Gastrocnemius medialis (tissue), 4 donors: ENCODE measurements around the gene HMGA1. TPM values are rescaled to one million over a fixed set of nuclear protein-coding genes. Genes with fewer than 3 reads are reported as not detected.

Experiments
- ATAC-seq, 2 donors: fragments of 150-250 bp; one replicate each; pipeline ENCODE4 v1.9.1; 2016
- DNase-seq, 2 donors: peaks; one replicate each; pipeline ENCODE4 v3.0.0-alpha.2; 2019
- H3K27ac ChIP-seq, 4 donors: fragments of 200-600 bp; sonication (generic); 1 replicate in 1 of 4; 2 replicates in 3 of 4; pipeline ENCODE4 v1.5.1; 2016 to 2018; ENCODE audit warnings: mild to moderate bottlenecking in 2 of 4, moderate library complexity in 1 of 4
- H3K27me3 ChIP-seq, 3 donors: fragments of 200-600 bp; sonication (generic) in 2 of 3; 1 replicate in 1 of 3; 2 replicates in 2 of 3; pipeline versions ENCODE4 v1.5.1 to v1.6.0; 2016 to 2019; ENCODE audit warnings: mild to moderate bottlenecking in 1 of 3, moderate library complexity in 1 of 3
- H3K36me3 ChIP-seq, 2 donors: fragments of 200-600 bp; sonication (generic) in 1 of 2; one replicate each; pipeline ENCODE4 v1.5.1; 2017 to 2018
- H3K4me1 ChIP-seq, 2 donors: fragments of 200-600 bp; sonication (generic) in 1 of 2; one replicate each; pipeline ENCODE4 v1.5.1; 2016 to 2017; ENCODE audit warnings: mild to moderate bottlenecking in 2 of 2
- H3K4me3 ChIP-seq, 4 donors: fragments of 200-600 bp; sonication (generic) in 3 of 4; 1 replicate in 1 of 4; 2 replicates in 3 of 4; pipeline ENCODE4 v1.5.1; 2016 to 2019; ENCODE audit warnings: mild to moderate bottlenecking in 2 of 4
- H3K9me3 ChIP-seq, 3 donors: fragments of 200-600 bp; sonication (generic) in 2 of 3; 1 replicate in 1 of 3; 2 replicates in 2 of 3; pipeline ENCODE4 v1.5.1; 2016 to 2019
- POLR2A ChIP-seq, 2 donors: fragments of 450-650 bp; IDR thresholded peaks; one replicate each; pipeline ENCODE4 v1.6.1; 2017; ENCODE audit warnings: antibody characterized with exemption in 2 of 2, mild to moderate bottlenecking in 2 of 2, moderate library complexity in 2 of 2
- in situ Hi-C, 4 donors: fragments of 200-750 bp; cut with MboI; loops; one replicate each; pipeline versions ENCODE4 v1.15.0 to v1.8.0; 2017; ENCODE audit warnings: low sequenced_read_pairs in 4 of 4
- intact Hi-C: fragments of 100-400 bp; cut with DNase I; formaldehyde crosslinking; loops from one replicate; pipeline ENCODE4 v1.15.1; 2023; ENCODE audit warnings: low total_unique reads
- total RNA-seq, 4 donors: library from RNA; depleted of rRNA; stranded (reverse); fragments of >200 nt; gene quantifications; one replicate each; pipeline versions ENCODE4 v1.1.0 to v1.2.3, GENCODE V29; 2016
- TF ChIP-seq, protein P1 (sequence below), 5 experiments: fragments of 450-650 bp in 3 of 5; fragments of 200-600 bp in 2 of 5; sonication (generic) in 2 of 5; IDR thresholded peaks in 4 of 5; conservative IDR thresholded peaks in 1 of 5; 1 replicate in 4 of 5; 2 replicates in 1 of 5; pipeline ENCODE4 v1.5.1; 2016 to 2019; ENCODE audit warnings: antibody characterized with exemption in 5 of 5, mild to moderate bottlenecking in 3 of 5, moderate library complexity in 3 of 5

Gene HMGA1
- total RNA-seq, 4 donors from 2014 or later: 74.1 to 163 (median 154) TPM

DNA sequence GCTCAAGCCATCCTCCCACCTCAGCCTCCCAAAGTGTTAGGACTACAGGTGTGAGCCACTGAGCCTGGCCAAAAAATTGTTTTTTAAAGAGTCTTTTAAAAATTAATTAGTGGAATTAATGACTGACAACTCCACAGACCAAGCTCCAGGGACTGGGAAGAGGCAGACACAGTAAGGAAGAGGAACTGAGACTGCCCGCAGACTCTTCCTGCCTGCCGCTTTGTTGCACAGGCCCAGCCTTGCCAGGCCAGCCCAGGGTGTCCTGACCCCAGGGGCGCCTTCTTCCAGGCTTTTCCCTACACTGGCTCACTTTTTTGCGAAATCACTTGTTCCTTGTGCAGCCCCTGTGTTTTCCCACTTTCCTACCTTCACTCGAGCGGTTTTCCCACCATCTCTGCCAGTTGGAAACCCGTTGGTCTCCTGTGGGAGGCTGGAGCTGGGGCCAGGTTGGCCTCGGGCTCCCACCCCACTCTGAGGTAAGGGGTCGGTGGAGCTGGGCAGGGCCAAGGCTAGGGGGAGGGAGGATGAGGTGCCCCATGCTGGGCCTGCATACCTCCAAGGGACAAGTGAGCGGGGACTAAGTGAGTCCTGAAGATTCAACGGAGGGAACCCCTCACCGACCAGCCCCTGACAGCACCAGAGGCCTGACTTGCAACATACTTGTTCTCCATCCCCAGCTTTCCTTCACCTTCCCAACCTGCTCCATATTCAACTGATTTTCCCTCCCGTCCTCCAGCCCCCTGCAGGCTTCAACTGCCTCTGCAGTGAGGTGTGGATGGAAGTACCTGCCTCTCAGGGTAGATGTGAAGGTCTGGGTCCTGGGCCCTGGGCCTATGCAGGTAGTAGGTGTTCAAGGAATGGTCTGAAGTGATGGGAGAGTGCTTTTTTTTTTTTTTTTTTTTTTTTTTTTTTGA, 35.6 kb downstream of the HMGA1 start:
- TF ChIP-seq, protein P1, sequence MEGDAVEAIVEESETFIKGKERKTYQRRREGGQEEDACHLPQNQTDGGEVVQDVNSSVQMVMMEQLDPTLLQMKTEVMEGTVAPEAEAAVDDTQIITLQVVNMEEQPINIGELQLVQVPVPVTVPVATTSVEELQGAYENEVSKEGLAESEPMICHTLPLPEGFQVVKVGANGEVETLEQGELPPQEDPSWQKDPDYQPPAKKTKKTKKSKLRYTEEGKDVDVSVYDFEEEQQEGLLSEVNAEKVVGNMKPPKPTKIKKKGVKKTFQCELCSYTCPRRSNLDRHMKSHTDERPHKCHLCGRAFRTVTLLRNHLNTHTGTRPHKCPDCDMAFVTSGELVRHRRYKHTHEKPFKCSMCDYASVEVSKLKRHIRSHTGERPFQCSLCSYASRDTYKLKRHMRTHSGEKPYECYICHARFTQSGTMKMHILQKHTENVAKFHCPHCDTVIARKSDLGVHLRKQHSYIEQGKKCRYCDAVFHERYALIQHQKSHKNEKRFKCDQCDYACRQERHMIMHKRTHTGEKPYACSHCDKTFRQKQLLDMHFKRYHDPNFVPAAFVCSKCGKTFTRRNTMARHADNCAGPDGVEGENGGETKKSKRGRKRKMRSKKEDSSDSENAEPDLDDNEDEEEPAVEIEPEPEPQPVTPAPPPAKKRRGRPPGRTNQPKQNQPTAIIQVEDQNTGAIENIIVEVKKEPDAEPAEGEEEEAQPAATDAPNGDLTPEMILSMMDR (IDR thresholded peaks at IDR 0.05 in 4 of 5, conservative IDR thresholded peaks at IDR 0.05 in 1 of 5): no peak
- ATAC-seq (no peak), DNase-seq (no peak)
- peak overlapping the region in 2 of 4 donors; percentile 28 to 39 for H3K27ac ChIP-seq
- H3K4me3 ChIP-seq: no peak overlapping the region
- intact Hi-C loops (no loop called here), in situ Hi-C loops (loop anchor here in 1 of 4 donors (25.0 kb wide), 1 partner anchor 340 kb away; no protein-coding TSS in a partner anchor)
- H3K4me1 ChIP-seq: peaks cover 24 to 27% of the 10 kb centered on the region in 2 donors
- H3K27me3 ChIP-seq: no peaks in the 10 kb centered on the region
- no peaks in the 10 kb centered on the region for H3K9me3 ChIP-seq
- H3K36me3 ChIP-seq: no peaks in the 10 kb centered on the region

DNA sequence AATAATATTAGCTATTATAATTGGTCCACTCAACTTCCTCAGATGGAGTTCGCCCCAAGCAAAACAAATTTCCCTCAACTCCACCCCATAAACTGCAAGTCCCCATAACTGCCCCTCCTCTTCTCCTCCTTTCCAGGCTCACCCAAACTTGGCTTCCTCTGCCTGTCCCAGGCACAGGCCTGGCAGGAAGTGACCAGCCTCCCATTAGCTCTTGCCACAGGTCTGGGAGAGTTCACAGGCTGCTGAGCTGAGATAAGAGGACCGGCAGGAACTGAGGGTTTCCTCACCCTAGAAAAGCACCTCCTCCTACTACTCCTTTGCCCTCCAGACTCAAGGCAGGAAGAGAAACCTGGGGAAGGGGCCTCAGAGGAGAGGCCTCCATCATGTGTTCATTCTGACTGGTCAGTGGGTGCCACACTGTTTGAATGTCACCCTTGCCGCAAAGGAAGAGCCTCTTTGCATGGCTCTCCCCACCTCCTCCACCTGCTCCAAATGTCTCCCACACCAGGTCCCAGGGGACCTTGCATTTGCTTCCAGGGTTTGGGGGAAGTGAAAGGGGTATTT, 36.7 kb downstream of the HMGA1 start:
- in situ Hi-C loops: loop anchor here in 1 of 4 donors (25.0 kb wide), 1 partner anchor 339 kb away; no protein-coding TSS in a partner anchor
- no peak for ATAC-seq

DNA sequence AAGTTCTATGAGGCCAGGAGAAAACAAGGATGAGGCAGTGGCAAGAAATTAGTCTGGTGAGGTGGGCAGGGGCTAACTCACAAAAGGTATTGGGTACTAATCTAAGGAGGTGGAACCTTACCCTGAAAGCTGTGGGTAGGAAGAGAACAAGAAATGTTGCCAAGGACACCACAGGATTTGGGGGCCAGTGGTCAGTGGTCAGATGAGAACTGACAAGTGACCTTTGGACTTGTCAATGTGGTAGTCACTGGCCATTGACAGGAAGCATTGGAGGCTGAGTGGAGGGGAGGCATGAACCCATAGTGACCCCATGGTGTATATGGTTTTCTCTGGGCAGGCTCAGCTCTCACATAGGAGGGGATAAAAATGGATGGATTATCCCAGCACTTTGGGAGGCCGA, 37.5 kb downstream of the HMGA1 start:
- Histone ChIP-seq H3K4me3 (no peak overlapping the region), H3K9me3 (no peaks in the 10 kb centered on the region), H3K36me3 (no peaks in the 10 kb centered on the region), H3K27ac (peak overlapping the region in 3 of 4 donors; percentile 7 to 41 (median 33)), H3K27me3 (no peaks in the 10 kb centered on the region), H3K4me1 (peaks cover 40 to 44% of the 10 kb centered on the region in 2 donors)
- ATAC-seq (no peak), DNase-seq (no peak)
- intact Hi-C loops (no loop called here), in situ Hi-C loops (loop anchor here in 1 of 4 donors (25.0 kb wide), 1 partner anchor 338 kb away; no protein-coding TSS in a partner anchor)
- TF ChIP-seq, protein P1 (IDR thresholded peaks at IDR 0.05 in 4 of 5, conservative IDR thresholded peaks at IDR 0.05 in 1 of 5): no peak
- no peak for TF ChIP-seq POLR2A (IDR thresholded peaks at IDR 0.05)

More for the DNA sequence above, 36.7 kb downstream of the HMGA1 start:
- intact Hi-C loops: no loop called here
- no peaks in the 10 kb centered on the region for H3K9me3 ChIP-seq
- DNase-seq: no peak
- TF ChIP-seq, protein P1 (IDR thresholded peaks at IDR 0.05 in 4 of 5, conservative IDR thresholded peaks at IDR 0.05 in 1 of 5): no peak
- TF ChIP-seq POLR2A (IDR thresholded peaks at IDR 0.05): no peak
- no peaks in the 10 kb centered on the region for H3K27me3 ChIP-seq
- H3K4me1 ChIP-seq: peaks cover 32 to 36% of the 10 kb centered on the region in 2 donors
- H3K4me3 ChIP-seq: no peak overlapping the region
- H3K36me3 ChIP-seq: no peaks in the 10 kb centered on the region
- peak overlapping the region; percentile 7 to 55 (median 37) for H3K27ac ChIP-seq

DNA sequence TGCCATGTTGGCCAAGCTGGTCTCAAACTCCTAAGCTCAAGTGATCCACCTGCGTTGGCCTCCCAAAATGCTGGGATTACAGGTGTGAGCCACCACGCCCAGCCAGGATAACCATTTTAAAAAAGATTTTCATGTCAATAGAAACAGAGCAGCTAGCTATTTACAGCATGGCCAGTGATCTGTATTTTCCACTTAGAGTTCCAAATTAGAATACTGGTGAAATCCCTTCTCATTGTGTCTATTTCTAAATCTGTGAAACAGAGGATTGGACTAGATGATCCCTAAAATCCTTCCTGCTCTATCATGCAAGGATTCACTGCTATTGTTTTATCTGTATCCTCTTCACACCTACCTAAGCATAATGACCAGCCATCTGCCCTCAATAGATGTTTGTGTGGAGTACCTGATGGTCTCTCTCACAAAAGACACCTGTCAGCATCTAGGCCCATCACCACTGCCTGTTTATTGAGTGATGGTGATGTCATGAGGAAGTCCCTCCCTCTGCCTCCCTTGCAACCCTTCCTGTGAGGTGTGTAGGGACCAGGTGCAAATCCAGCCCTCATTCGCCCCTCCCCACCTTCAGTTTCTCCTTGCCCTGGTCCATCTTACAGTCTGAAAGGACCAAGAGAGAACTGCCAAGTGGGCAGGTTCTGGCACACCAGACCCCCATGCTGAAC, 38.6 kb downstream of the HMGA1 start:
- no peak for ATAC-seq
- peaks cover 51% of the 10 kb centered on the region in 2 donors for H3K4me1 ChIP-seq
- no peaks in the 10 kb centered on the region for H3K27me3 ChIP-seq
- no peaks in the 10 kb centered on the region for H3K9me3 ChIP-seq
- no peak overlapping the region for H3K4me3 ChIP-seq
- in situ Hi-C loops: loop anchor here in 1 of 4 donors (25.0 kb wide), 1 partner anchor 538 kb away; the partner anchor contains the start of gene IP6K3
- DNase-seq: no peak
- intact Hi-C loops: loop anchor here (5.0 kb wide), 1 partner anchor 1452 kb away; no protein-coding TSS in a partner anchor
- TF ChIP-seq POLR2A (IDR thresholded peaks at IDR 0.05): no peak
- TF ChIP-seq, protein P1 (IDR thresholded peaks at IDR 0.05 in 4 of 5, conservative IDR thresholded peaks at IDR 0.05 in 1 of 5): no peak
- H3K27ac ChIP-seq: peak overlapping the region; percentile 92 to 99 (median 97)
- no peaks in the 10 kb centered on the region for H3K36me3 ChIP-seq
